ENCODE results near the gene CEP295NL.
"Not testable (repeated sequence)": the region's sequence is repeated elsewhere in the genome, so short reads cannot be mapped to it uniquely, and the experiment has no call there.

CEP295NL gene, protein sequence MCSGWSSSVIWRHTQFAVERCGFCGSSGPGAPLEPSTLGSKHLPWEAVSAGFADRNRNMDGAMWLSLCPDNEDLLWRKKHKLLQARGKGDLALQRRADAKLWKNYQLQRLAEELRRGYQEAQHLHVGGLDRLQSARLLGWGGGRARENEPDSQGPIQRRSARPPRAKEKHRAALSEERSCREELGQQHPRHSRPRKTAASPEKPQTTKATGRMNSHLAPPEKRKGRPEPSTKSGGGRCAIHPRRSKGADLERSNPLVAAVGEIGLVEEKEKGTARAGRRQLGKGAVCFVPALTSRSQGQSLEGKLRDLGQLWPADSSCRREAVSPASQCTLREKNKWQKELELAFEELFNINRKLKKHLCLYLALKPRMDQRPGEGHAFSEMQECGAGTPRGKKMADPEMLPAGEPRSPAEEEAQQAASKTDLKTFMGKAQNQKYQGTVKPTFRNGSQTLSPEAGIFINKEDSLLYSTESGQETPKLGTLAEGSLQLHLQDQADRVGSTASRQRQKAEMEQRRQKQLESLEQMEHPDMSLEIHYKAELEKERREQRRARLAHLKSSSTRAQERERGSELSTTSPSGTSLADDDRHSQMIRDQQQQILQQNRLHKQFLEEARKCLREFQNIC

DNA sequence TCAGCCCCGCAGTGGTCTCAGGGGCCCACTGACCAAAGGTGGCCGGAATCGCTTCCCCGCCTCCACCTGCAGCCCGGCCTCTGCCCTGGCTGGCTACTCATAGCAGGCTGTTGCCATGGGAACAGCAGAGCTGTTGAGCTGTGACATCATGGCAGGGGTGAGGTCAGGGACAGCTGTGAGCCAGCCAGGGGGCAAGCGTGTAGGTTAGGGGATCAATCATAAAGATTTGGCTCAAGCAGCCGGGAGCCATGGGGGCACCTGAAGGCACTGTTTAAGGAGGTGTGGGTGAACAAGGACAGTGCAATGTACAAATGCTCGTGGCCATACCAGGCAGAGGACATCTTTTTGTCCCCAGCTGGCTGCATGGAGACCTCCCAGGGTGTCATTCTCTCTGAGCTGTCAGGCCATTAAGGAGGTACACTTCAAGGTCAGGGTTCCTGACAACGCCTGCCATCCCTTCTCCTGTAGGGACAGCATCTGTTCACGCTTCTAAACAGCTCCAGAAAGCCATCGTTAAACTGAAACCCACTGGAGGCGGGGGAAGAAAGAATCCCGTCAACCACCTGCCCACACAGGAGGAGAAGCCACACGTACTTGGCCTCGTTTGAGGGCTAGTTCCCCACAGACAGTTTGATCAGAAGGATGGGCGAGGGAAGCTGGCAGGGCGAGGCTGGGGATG lies at the start of gene CEP295NL:
CEP295NL (minus strand) TSS at position 101 of the 679 bp plus-strand sequence. CDS start 1,373 bp downstream, outside the sequence.
- DNase-seq (ENCODE audit: low spot score): no peak

GRCh38 chr17:78952706-78953105 lies 49.7 kb upstream of the CEP295NL start:
- no peak for DNase-seq (ENCODE audit: low spot score)

DNA sequence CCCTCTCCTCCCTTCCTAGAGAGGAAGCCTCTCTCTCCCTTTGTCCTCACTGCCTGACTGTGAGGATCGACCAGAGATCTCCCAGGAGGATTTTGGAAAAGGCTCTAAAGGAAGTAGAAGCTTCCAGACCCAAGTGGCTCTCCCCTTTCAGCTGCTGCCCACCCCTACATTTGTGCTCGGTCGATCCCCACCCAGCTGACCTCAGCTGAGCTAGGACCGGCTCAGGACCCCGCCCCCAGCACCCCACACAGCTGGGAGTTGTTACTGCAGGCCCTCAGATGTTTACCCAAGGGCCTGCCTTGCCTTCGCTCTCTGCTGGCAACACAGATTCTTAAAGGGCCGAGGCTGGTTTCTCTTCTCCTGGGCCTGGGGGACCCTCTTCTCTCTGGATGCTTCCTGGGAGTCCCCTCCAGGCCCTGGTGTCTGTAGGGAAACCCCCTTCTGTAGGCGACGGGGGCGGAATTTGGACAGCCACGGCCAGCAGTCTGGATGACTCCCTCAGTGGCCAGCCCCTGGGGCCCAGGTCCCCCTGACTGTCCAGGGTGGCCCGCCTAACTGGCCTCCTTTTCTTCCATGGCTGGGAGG lies 49.1 kb upstream of the CEP295NL start:
- no peak for DNase-seq (ENCODE audit: low spot score)

DNA sequence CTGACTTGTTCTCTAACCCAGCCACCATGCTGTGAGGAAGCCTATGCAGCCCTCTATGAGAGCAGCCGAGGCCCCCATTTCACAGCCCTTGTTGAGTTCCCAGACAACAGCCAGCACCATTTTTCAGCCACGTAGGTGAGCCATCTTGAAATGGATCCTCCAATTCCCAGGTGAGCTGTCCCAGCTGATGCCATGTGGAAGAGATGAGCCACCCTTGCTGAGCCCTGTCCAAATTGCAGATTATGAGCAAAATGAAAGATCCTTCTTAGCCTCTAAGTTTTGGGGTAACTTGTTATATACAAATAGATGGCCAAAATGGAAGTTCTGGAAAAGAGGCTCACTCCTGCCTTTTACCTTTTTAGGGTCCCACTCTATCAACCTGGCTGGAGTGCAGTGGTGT lies 47.9 kb upstream of the CEP295NL start:
- no peak for DNase-seq (ENCODE audit: low spot score)

GRCh38 chr17:78947235-78948149 lies 44.5 kb upstream of the CEP295NL start:
- DNase-seq (ENCODE audit: low spot score): no peak

- no peak for DNase-seq (ENCODE audit: low spot score)
Measured at GRCh38 chr17:78946631-78947030, 43.6 kb upstream of the CEP295NL start.

GRCh38 chr17:78946131-78946530 lies 43.1 kb upstream of the CEP295NL start:
- no peak for DNase-seq (ENCODE audit: low spot score)

GRCh38 chr17:78945455-78945854 lies 42.5 kb upstream of the CEP295NL start:
- not testable (repeated sequence) for DNase-seq (ENCODE audit: low spot score)

DNA sequence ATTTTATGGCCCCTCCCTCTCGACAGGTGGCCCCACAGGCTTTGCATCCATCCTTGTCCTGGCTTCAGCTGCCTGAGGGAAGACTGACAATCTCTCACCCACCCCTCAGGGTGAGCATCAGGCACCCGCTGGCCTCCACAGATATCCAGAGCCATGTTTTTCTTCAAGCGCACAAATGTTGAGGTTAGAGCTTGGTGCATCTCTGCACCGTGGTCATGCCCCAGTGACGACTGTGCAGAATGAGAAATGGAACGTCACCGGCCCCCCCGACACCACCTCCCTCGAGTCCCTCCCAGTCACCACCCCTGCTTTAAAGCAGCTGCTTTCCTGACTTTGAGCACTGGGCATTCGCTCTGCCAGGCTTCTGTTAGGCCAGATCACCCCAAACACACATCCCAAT lies 42.0 kb upstream of the CEP295NL start:
- DNase-seq (ENCODE audit: low spot score): no peak

GRCh38 chr17:78944026-78944425 lies 41.0 kb upstream of the CEP295NL start:
- DNase-seq (ENCODE audit: low spot score): no peak

DNA sequence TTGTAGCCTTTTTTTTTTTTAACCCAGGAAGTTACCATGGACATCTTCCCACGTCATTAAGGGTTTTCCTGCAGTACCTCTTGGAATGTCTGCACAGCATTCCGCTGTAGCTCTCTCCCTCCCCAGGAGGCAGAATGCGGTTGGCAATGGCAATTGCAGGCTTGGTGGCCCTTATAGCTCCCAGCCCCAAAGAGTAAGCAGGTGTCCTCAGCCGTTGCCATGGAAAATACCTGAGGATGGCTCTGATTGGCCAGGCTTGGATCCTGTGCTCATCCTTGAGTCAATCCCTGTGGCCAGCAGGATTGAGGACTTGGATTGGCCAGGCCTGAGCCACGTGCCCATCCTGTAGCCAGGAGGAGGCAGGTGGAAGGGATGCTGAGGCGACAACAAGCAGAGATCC lies 37.7 kb upstream of the CEP295NL start:
- no peak for DNase-seq (ENCODE audit: low spot score)

DNA sequence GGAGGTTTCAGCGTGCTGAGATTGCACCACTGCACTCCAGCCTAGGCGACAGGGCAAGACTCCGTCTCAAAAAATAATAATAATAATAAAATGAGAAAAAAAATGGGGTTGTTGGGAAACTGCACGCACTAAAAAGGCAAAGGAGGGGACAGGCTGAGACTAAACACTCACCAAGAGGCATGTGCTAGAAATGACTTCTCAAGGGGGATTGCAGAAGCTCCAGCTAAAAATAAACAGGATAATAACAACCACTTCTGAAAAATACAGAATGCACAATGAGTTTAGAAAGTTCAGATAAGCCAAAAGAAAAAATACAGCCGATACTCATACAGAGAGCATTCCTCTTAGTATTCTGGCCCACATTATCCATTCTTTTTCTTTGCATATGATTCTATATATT lies 37.3 kb upstream of the CEP295NL start:
- no peak for DNase-seq (ENCODE audit: low spot score)

DNA sequence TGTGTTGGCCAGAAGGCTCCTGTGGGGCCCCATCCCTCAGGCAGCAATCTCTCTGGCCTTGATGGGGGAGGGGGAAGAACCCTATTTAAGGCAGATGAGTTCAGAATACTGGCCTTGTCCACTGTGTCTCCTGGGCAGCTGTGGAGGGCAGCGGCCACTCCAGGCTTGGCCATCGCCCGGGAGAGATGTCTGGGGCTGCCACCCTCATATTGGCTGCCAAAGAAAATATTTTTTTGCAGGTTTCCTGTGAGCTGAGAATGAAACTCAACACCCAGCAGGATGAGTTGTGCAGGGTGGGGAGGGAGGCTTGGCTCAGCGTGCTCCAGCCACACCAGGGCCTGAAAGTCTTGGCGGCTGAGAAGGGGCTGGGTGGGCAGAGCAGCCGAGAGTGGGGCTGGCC lies 36.6 kb upstream of the CEP295NL start:
- DNase-seq (ENCODE audit: low spot score): no peak

- DNase-seq (ENCODE audit: low spot score): no peak
Measured at GRCh38 chr17:78937561-78937960, 34.6 kb upstream of the CEP295NL start.

- no peak for DNase-seq (ENCODE audit: low spot score)
Measured at GRCh38 chr17:78935419-78936323, 32.7 kb upstream of the CEP295NL start.

DNA sequence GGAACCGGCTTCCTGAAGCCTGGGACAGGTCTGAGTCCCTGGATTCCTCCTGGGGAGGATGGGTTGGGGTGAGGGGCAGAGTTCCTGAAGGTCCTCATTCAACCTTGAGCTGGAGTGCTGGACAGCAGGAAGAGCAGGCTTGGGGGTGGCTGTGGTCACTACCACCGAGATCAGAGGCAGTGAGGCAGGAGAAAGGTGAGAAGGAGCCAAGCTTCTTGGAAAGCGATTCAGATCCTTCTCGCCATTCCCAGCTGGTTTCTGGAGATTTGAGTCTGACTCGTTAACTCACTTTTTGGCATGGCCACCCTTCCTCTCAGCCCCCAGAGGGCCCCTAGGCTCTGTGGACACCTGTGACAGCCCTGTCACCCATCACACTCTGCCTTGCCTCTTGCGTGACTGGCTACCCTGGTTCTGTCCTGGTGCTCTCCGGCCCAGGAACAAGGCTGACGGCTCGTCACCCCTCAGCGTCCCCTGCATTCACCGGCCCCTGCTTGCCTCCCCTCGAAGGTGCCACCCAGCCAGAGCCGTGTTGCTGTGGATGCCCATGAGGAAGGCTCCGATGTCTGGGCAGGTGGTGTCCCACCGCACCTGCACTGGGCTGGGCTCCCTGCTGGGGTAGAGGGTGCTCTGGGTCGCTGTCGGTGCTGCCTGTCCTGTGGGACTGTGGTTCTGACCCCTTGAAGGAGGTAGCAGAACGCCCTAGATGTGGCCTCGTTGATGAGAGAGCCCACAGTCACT lies 31.8 kb upstream of the CEP295NL start:
- DNase-seq (ENCODE audit: low spot score): no peak

- no peak for DNase-seq (ENCODE audit: low spot score)
Measured at GRCh38 chr17:78933959-78934568, 31.1 kb upstream of the CEP295NL start.

- DNase-seq (ENCODE audit: low spot score): no peak
Measured at GRCh38 chr17:78933025-78933958, 30.3 kb upstream of the CEP295NL start.
